Peyer's patch (tissue), 4 donors: ENCODE measurements around the gene LSM8.

Experiments
- POLR2A ChIP-seq, 2 donors: fragments of 450-650 bp; IDR thresholded peaks; one replicate each; pipeline ENCODE4 v1.5.1; 2017; ENCODE audit warnings: antibody characterized with exemption in 2 of 2, mild to moderate bottlenecking in 2 of 2, moderate library complexity in 2 of 2
- TF ChIP-seq, protein P1 (sequence below), 6 experiments: fragments of 450-650 bp in 4 of 6; fragments of 200-600 bp in 2 of 6; sonication (generic) in 1 of 6; IDR thresholded peaks; one replicate each; pipeline ENCODE4 v1.5.1; 2017 to 2019; ENCODE audit warnings: antibody characterized with exemption in 6 of 6, mild to moderate bottlenecking in 3 of 6, moderate library complexity in 1 of 6

GRCh38 chr7:118219157-118219512 is 35.2 kb downstream of the LSM8 start:
- TF ChIP-seq, protein P1, sequence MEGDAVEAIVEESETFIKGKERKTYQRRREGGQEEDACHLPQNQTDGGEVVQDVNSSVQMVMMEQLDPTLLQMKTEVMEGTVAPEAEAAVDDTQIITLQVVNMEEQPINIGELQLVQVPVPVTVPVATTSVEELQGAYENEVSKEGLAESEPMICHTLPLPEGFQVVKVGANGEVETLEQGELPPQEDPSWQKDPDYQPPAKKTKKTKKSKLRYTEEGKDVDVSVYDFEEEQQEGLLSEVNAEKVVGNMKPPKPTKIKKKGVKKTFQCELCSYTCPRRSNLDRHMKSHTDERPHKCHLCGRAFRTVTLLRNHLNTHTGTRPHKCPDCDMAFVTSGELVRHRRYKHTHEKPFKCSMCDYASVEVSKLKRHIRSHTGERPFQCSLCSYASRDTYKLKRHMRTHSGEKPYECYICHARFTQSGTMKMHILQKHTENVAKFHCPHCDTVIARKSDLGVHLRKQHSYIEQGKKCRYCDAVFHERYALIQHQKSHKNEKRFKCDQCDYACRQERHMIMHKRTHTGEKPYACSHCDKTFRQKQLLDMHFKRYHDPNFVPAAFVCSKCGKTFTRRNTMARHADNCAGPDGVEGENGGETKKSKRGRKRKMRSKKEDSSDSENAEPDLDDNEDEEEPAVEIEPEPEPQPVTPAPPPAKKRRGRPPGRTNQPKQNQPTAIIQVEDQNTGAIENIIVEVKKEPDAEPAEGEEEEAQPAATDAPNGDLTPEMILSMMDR (IDR thresholded peaks at IDR 0.05) = no peak
- no peak for TF ChIP-seq POLR2A (IDR thresholded peaks at IDR 0.05)
